NCI-H1930 (cell line): ENCODE measurements around the gene ZNF454.

Experiments
- DNase-seq, 2 experiments: peaks; one replicate each; lab custom pipeline; 2025; lab: John Stamatoyannopoulos, UW

The ZNF454 gene

DNA sequence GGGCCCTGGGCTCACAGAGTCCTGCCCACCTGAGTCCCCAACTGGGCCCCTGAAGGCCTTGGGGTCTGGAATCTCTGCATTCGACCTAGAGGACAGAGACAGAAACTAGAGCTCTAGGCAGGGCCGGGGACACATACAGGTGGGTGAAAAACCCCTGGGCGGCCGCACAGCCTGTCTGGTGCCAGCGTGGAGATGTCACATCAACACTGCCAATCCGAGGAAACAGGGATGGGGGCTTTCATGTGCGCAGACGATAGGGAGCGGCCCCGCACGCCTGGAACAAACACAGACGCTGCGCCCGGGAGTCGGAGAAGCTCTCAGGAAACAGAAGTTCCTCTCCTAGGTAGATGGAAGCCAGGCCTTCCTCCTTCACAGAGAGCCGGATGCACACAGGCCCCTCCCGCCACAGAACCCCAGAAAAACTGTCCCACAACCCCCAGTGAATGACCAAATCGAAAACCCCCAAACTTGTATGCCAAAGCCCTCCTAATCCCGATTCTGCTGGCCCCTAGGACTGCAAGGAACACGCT lies 52.3 kb downstream of the ZNF454 start:
- DNase-seq = no peak

DNA sequence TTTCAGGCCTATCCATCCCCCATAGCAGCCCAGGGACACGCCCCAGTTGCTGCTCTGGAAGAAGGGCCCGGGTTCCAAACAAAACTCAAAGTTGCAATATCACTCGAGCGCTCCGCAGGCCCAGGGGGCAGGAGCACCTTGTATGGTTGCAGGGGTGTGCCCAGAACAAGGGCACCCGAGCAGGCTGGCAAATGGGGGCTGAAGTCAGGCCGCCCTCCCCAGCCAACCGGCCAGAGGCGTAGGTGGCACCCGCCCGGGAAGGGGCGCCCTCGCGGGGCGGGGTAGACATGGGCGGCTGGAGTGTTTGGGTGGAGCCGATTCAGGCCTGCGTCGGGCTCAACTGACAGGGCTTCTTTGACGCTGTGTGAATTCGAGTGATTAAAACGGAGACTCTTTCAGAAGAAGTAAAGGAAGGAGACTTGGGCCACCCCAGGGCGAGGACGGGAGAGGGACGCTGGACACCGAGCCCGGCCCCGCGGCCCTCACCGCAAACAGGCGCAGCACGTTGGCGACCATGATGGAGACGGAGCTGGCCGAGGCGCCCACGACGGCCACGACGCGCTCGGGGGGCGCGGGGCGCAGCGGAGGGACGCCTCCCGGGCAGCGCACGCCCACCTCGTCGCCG lies 53.1 kb downstream of the ZNF454 start:
- no peak for DNase-seq

DNA sequence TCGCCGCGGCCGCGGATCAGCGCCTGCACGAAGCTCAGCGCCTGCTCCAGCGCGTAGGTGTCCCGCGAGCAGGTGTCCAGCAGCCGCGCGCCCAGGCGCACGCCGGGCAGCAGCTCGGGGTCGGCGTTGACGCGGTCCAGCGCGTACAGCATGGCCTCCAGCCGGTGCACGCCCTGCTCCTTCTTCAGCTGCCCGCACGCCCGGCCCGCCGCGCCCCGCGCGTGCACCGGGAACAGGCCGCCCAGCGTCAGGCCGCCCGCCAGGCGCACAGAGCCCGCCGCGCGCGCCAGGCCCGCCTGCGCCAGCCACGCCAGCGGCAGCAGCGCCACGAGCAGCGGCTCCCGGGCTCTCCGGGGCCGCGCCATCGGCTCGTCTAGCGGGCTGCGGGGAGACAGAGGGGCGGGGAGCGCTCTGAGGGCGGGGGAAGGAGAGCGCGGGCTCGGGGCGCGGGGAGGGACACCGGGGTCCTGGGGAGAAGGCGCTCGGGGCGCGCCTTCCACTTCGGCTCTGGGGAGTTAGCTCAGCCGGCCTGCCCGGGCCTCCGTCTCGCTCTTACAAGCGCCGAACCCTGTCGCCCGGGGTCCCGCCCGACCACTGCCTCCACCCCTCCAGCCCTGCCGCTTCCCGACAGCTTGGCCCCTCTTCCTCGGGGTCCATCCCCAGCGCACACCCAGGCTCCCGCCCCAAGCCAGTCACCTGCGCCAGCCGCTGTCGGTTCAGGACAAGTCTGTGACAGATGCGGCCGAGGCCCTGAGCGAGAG lies 53.8 kb downstream of the ZNF454 start, which contains the start of gene GRM6:
GRM6 (minus strand) TSS at position 741 of the 761 bp plus-strand sequence; CDS start at position 365, 376 bp downstream.
- no peak for DNase-seq

DNA sequence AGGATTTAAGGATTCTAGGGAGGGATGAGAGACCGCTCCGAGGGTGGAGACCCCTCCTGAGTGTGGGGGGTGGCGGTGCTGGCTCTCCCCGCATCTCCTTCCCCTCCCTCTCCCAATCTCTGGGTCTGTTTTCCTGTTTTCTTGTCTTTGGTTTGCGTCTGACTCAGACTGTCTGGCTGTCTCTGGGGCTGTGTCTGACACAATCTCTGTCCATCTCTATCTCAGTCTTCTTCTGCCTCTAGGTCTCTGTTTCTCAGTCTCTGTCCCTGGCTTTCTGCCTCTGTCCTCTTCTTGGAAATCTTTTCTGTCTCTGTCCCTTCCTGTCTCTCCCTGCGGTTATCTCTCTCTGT lies 54.3 kb downstream of the ZNF454 start:
- no peak for DNase-seq

DNA sequence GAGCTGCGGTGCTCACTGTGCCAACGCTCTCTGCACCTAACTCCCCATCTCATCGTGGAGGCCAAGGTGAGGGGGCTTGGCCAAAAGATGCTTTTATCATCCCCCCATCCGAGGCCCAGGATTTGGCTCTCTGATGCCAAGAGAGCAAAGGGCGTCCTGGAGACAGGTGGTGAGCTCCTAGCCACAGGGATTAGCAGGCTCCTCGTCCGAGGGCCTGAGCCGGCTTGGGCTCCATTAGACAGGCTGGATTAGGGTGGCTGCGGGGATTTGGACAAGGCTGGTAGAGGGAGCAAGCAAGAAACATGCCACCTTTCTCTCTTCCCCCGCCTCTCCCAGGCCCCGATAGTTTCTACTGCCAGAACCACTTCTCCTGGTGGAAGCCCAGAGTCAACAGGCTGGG lies 55.2 kb downstream of the ZNF454 start:
- DNase-seq = no peak

DNA sequence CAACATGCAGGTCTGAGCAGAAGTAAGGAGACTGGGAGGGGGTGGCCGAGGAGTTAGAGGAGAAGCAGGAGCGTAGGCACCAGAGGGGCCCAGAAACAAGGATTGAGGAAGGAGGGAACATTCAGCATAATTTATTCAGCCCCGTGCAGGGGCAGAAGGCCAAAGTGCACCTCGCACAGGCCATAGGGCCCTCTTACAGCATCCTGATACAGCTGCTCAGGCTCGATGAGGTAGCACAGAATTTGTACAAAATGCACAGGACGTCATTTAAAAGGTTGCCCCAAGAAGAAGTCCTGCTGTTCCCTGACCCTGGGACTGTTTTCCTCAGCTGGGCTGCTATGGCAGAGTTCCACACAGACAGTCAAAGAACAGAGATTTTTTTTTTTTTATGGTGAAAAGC lies 56.2 kb downstream of the ZNF454 start:
- DNase-seq = no peak

DNA sequence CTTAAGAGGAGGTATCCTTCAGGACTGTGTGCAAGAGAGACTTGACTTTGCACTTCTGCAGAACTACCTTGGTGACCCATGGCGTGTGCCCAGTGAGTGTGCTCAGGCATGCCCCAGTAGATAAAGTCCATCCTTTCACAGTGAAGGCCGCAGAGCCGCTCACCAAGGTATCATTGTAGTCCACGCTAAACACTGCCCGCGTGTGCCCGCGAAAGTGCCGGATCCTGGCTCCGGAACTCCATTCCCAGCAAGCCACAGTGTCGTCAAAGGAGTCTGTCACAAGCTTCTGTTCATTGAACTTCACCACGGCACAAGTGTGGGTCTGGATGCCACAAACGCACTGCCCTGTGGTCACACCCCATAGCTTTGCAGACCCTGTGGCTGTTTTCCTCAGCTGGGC lies 57.4 kb downstream of the ZNF454 start:
- no peak for DNase-seq

DNA sequence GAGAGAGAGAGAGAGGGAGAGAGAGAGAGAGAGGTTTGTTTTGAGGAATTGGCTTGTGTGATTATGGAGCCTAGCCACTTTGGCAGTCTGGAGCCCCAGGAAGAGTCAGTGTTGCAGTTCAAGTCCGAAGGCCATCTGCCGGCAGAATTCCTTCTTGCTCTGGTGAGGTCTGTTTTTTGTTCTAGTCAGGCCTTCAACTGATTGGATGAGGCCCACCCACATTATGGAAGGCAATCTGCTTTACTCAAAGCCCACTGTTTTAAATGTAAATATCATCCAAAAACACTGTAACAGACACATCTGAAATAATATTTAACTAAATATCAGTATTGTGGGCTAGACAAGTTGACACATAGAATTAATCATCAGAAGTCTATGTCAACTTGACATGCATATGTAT lies 65.6 kb downstream of the ZNF454 start:
- no peak for DNase-seq

DNA sequence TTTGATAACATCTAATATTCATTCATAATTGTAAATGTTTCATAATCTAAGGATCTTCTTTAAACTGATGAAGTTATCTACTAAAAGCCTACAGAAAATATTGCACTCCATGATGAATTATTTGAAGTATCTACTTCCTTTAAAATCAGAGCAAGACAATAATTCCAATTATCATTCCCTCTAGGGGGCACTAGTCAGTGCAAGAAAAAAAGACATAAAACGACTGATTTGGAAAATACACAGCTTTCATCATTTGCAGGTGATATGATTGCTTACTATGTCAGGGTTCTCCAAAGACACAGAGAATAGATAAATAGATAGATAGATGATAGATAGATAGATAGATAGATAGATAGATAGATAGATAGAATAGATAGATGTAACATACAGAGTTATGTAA lies 67.7 kb downstream of the ZNF454 start:
- DNase-seq = no peak
